Kidney tubule cell (primary cell): ENCODE results near the gene SEPTIN10.
A peak's percentile ranks its signal among the peaks of the same experiment; 100 is the strongest.
"Not testable (repeated sequence)": the region's sequence is repeated elsewhere in the genome, so short reads cannot be mapped to it uniquely, and the experiment has no call there.

Source experiments
- DNase-seq: peaks from one replicate; pipeline ENCODE4 v3.0.0-alpha.2; 2018; ENCODE audit warnings: low spot score

Gene SEPTIN10

DNA sequence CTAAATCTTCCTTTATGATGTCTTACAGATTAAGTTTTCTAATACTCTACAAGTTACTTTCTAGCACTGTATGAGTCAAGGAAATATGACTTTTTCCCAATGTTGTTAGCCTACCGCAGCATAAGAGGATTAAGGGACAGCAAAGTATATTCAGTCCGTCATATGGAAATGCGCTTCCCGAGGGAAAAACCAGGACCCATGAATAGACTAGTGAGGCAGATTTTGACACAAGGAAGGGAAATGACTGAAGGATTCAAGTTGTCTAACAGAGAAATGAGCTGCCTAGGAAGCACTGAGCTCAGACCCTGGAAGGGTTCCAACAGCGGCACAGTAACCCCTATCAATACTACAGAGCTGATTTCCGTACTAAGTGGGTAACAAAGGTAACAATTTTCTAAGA, 12.0 kb downstream of the SEPTIN10 start:
- DNase-seq: no peak

DNA sequence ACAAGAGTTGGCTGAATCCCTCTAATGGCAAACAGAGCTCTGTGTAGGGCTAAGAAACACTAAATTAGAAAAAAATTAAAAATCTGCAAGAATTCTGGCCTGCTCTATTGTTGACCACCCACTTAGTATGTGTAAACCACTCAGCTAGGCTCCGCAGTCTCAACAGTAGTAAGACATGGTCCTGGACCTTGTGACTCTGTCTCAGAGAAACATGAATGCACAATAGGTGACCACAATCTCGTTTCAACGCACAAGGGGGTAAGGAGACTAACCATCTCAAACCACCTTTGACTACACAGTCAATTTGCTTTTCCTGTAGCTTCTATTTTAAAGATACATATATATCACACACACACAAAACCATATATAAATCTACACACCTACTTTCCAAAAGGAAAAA, 16.5 kb downstream of the SEPTIN10 start:
- DNase-seq: no peak

DNA sequence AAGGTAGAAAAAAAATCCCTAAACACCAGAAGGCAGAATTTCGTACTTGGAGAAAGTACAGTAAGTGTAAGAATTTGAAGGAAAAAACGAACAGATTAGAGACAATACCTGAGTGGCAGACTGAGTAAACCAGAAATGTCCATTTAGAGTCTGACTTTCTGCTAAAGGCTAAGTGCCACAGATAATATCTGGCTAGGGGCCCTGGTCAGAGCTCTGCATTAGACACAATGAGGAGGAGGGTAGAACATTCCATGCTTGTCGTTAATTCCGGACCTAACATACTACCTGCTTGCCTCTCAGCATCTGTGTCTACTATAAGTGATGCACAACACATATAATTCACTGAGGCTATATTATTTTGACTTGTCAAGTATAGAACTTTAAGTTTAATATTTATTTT, 18.1 kb downstream of the SEPTIN10 start:
- DNase-seq: no peak

DNA sequence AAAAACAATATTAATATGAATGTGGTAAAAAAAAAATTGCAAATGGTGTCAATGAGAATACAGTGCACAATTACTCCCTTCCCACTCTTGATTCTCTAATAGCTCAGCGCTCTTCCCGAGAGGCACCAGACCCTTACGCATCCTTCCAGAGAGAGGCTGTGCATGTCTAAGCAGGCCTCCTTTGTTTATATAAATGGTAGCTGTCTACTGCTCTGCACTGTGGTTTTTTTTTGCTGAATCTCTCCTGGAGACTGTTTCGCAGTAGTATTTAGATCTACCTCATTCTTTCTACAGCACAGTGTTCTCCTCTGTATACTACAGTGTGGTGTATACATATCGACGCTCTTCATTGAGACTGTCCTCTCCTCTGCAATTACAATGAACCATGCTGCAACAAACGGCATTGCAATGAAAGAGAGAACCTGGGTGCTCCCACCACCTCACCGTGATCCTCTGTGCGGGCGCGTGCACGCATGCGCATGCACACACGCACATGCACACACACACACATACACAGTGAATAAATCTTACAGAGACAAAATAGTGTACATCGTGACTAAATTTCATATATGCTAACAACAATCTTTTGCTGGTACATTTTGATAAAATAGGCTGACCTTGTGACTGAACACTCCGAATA, 19.4 kb downstream of the SEPTIN10 start:
- no peak for DNase-seq

DNA sequence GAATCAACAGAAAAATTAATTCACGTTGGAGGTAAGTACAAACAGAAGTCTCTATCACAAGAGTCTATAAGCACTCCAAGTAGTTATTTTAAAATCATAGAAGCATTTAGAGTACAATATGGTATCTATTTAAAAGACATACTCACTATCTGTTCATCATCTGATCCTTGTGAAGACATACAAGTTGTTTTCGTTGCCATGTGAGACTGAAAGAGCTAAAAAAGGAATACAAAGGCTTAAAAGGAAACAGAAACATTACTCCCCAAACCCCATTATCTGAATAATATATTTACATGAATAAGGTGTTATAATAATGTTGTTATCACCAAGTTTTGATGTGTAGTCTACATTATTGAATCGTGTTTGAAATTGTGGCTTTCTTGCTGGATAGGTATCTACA, 20.9 kb downstream of the SEPTIN10 start:
- no peak for DNase-seq

DNA sequence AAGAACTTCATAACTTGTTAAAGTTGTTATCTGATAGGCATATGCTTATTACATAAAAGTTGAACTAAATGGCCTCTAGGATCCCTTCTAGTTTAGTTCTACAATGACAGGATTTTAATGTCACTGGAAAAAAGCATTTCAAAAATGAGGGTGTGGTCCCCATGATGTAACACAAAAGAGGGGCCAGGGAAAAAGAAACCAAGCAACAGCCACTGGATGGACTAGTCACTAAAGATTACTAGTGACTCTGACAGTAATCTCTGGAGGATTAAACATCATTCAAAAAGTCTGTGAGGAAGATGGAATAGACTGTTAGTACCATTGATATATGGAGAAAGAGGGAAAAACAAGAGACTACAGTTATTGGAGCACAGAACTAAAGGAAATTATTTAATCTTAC, 22.6 kb downstream of the SEPTIN10 start:
- no peak for DNase-seq

DNA sequence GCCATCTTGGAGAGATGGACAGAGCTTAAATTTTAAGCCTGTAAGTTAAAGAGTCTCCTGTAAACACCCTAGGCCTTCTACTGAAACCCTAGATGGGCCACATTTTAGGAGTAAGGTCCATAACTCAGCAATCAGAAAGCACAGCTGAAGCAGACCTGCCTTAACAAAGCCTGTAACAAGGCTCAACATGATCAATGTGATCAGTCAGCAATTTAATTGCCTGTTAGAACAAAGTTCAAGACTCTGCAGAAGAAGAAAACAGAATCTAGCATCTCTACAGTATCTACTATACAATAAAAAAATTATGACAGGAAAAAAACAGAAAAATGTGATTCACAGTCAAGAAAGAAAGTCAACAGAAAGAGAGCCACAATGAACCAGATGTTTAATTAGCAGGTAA, 27.1 kb downstream of the SEPTIN10 start:
- DNase-seq: no peak

DNA sequence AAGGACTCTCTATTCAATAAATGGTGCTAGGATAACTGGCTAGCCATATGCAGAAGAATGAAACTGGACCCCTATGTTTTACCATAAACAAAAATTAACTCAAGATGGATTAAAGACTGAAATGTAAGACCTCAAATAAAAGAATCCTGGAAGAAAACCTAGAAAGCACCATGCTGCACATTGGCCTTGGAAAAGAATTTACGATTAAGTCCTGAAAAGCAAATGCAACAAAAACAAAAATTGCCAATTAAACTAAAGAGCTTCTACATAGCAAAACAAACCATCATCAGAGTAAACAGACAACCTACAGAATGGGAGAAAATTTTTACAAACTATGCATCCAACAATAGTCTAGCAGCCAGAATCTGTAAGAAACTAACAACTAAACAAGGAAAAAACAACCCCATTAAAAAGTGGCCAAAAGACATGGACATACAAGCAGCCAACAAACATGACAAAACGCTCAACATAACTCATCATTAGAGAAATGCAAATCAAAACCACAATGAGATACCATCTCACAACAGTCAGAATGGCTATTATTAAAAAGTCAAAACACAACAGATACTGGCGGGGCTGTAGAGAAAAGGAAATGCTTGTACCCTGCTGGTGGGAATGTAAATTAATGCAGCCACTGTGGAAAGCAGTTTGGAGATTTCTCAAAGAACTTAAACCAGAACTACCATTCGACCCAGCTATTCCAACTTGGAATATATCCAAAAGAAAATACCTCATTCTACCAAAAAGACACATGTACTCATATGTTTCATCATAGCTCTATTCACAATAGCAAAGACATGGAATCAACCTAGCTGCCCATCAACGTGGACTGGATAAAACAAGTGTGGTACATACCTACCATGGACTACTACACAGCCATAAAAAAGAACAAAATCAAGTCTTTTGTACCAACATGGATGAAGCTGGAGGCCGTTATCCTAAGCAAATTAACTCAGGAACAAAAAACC, 30.6 kb downstream of the SEPTIN10 start:
- no peak for DNase-seq

DNA sequence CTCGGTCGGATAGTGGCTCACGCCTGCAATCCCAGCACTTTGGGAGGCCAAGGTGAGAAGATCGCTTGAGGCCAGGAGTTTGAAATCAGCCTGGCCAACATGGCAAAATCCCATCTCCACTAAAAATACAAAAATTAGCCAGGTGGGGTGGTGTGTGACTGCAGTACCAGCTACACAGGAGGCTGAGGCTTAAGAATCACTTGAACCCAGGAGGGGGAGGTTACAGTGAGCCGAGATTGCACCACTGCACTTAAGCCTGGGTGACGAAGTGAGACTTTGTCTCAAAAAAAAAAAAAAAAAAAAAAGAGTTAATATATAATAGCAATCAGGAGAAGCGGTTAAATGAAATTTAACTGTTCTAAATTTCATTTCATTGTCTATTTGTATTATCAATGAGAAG, 36.1 kb downstream of the SEPTIN10 start:
- not testable (repeated sequence) for DNase-seq

DNA sequence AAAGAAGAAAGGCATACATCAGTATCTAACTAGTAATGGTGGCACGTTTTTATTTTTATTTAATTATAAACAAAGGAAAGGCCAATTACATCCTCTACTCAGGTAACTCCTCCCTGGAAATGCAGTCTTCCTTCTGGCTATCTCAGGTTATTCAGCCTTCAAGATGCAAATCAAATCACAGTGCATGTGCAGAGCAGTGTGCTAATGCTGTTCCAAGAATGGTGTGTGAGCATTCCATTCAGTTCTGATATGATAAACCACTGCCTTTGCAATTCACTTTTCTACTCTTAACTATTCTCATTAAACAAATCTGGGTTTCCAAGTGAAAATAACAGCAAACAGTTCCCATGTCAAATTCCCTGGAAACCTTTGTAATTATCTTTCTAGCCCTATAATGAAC, 38.4 kb downstream of the SEPTIN10 start:
- DNase-seq: no peak

DNA sequence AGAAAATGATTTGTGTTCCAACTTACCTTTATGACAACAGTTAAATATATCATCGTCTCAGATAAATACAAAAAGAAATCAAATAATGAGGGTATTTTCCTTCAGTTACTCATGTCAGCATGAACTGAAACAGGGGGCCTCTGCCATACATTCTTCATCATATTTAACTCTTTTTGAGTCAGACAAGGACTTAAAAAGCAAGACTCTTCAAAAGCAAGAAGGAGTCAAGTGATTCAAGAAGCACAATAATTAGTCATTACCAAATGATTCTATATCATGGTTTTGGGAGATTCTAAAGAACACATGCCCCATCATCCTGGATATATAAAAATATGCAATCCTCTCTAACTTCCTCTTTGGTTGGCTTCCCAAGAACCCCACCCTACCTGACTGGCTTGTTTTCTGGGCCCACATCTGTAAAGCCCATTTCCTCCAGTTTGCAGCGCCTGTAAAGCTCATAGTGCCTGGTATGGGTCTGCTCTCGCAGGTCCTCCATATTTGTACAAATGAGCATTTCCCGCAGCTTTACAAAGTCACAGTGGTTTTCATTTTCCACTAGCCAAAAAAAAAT, 49.7 kb downstream of the SEPTIN10 start:
- DNase-seq: no peak

DNA sequence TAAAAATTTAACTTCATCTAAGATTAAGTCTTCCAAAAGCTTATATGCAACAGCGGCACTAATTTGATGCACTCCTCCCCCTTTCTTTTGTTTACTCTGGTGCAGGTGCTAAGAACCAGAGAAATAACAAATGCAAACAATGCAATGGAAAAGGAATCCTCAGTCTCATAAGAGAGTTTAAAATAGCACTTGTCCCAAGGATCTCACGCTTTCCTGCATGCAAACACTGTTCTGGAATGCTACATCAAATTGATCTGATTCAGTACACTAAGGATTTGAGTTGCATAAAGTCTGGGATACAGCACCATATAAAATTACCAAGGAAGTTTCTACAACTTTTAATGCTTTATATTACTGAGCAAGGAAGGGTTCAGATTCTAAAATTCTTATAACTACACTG, 50.5 kb downstream of the SEPTIN10 start:
- DNase-seq: no peak

DNA sequence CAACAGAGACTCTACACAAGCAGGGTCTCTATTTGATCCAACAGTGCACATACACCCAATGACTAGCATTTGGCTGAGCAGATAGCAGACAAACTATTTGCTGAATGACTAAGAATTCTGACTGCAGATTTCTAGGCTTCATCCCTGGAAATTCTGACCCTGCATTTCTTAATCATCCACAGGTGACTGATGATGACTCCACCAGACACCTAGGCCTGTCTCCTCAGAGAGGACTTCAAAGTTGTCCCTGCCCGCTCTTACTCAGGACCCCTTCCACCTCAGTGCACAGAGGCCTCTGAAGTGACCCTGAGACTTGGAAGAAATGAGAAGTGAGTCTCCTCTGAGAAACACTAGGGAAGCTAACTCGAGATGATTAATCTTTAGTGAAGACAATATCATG, 51.3 kb downstream of the SEPTIN10 start:
- DNase-seq: peak; percentile 97

DNA sequence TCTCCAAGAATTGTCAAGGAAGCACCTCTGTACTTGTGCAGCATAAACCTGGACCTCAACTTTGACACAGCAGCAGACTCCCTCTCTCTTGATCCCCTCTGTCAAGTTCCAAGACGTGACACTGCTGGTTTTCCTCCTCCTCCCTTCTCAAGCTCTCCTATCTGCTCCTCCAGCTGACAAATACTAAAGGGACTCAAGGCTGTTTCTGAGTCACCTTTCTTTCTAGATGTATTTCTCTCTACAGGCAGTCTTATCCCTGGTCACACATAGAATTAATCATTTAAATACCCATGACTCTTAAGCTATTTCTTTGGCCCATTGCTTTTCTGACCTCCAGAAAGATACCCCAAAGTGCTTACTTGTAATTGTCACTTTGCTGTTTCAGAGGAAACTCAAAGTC, 53.5 kb downstream of the SEPTIN10 start:
- DNase-seq: peak; percentile 81

DNA sequence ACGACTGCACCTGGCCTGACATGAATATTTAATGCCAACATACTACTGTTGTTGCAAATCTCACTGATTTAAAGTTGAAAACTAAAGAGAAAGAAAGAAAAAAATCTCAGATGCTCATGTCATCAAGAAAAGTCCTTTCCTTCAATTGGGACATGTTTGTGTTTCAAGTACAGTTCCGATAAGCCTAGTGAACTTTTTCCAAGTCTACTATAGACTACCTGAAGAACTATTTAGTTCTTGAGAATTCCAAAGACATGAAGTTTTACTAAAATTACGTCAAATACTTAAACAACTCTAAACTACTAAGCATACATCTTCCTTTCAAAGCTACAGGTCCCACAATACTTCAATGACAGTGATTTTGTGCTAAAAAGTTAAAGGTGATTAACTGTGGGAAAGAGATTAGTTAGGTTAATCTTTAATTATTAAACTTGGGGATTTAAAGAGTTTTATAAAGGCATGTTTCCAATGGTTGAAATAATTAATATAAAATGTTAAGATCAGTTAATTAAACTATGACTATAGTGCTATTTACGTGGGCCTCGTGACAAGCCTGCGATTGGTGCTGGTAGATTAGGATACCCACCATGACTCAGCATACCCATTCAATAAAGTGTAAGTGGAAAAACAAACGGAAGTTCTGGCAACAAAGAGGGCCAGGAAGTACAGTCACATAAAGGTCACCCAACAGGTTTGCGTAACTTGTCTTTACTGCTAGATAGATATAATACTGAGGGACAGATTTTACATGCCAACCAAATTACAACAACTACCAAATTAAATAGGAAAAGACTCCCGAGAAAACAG, 55.5 kb downstream of the SEPTIN10 start:
- peak; percentile 89 for DNase-seq

DNA sequence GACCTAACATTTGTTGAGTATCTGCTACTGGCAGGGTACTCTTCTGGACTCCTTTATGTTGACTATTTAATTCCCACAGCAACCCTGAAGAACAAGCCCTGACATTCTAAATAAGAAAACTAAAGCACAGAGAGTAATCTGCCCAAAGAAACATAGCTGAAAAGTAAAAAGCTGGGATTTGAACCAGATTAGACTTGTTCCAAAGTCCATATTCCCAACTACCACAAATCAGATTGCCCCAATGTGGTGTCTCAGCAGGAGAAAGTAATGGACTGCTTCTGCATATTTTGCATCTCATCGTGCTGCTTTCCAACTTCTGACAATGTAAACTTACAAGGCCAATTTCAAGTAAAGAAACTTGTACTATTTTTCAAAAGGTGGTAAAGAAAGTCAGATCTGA, 56.5 kb downstream of the SEPTIN10 start:
- DNase-seq: no peak

DNA sequence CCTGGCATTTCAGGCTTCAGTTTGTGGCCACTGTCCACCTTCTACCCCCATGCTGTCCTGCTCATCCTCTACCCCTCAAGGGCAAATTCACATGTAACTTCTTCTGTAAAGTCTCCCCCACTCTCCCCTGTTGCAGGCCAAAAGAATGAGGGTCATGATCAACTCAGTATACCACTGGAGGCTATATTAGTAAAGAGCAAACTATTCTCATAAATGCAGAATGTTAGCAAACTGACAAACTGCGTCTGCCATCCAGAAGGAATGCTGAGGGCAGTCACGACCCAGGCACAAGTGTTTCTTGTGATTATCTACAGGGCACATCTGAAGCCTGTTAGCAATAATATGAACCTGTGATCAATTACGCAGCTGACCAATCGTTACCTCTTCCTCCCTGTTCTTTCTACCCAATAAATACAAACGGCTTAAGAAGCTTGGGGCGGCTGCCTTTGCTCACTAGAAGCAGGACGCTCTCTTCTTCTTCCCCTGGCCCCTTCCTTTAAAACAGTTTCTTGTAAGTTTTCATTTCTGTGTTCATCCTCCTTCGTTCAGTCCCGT, 58.3 kb downstream of the SEPTIN10 start:
- DNase-seq: no peak

DNA sequence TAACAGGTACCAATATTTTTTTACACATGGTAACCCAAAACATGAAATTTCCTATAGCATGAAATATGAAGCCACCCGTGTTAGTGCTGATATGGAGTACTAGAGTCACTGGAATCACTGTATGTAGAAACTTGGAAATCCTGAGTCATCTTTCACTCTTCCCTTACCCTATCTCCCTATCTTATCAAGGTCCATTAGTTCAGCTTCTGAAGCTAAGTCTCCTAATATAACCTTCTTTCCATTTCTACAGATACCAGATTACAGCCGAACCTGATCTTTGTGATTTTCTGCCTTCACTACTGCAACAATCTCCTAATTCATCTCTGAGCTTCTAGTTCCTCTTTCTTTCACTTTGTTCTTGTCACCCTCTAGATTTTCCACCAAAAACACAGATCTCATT, 59.0 kb downstream of the SEPTIN10 start:
- no peak for DNase-seq

DNA sequence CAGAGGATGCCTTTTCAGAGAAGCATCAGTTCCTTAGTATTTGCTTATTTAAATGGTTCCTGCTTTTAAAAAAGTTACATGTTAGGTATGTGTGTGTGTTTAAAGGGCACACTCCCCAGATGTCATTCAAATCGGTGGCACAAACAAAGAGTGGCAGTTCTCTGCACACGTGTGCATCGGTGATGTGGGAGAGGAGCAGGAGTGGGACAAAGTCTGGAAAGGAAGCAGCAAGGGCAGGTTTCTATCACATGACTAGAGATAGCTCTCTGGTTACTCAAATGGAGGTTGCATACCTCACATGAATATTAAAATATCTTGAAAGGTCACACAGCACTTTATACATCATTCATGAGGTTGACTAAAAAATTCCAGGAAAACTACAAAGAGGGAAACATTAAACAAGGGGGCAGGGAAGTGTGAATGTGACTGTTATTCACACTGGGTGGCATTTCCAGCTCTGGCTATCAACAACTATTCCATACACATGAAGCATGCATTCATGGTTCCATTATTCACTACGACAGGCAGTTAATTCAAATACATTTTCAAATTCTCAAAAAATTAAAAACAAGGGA, 64.7 kb downstream of the SEPTIN10 start:
- peak; percentile 81 for DNase-seq

DNA sequence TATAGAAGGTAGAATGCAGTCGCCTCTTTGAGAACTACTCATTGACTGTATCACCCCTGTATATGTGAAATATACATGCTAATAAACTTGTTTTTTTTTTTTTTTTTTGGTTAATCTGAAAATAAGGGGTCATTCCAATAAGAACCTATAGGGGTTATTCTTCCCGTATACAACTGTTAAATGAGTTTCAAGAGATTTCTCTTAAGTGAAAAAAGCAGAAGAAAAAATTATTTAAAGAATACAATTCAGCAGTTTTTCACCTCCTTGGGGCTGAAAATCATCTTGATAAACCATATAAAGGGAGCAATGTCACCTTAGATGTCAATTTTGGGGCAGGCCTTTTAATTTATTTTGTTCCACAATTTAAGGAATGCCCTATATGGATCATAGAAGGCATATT, 66.5 kb downstream of the SEPTIN10 start:
- DNase-seq: no peak

DNA sequence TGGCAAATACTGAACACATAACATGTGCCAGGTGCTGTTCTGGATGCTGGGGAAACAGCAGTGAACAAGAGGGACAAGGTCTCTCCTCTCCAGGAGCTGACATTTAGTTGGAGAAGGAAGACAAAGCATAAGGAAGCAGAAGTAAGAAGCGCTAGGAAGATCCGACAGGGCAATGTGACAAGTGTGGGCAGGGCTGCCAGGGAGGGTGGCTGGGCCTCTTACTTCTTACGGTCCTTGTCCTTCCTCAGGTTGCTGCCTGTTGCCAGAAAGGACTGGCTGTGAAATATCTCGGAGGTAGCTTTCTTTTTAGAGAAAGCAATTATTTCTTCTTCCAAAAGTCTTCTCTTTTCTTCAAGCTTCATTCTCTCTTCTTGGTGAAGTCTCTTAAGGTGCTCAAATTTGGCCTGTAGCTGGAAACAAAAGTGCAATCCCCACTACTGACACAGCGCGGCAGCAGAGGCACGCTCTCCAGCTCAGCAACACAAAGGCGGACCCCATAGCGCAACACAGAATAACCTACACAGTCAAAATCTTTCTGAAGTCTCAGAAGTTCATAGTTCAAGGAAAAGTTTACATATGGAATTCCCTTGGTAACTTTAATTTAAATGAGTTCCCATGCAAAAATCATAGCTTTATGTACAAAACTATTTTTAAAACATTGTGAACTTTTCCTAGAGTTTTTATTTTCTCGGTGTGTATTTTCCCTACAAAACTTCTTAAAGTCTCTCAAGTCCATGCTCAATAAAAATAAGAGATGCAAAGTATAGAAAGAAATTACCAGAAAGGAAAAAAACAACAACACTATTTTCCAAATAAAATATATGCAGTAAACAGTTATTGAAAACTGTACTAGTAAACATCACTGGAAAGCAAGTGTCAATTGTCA, 67.7 kb downstream of the SEPTIN10 start:
- DNase-seq: peak; percentile 70
